Stomach (tissue), 4 donors: ENCODE results near the gene UST.

Experiments used
- EP300 ChIP-seq: sonication (generic); formaldehyde crosslinking; IDR thresholded peaks from one replicate; pipeline ENCODE4 v1.6.1; 2017; ENCODE audit warnings: antibody characterized with exemption
- TF ChIP-seq, protein P1 (sequence below), 7 experiments: fragments of 450-650 bp in 4 of 7; fragments of 200-600 bp in 3 of 7; sonication (generic) in 3 of 7; IDR thresholded peaks; one replicate each; pipeline ENCODE4 v1.5.1; 2016 to 2019; ENCODE audit warnings: antibody characterized with exemption in 7 of 7, control low read depth in 2 of 7, mild to moderate bottlenecking in 1 of 7

DNA sequence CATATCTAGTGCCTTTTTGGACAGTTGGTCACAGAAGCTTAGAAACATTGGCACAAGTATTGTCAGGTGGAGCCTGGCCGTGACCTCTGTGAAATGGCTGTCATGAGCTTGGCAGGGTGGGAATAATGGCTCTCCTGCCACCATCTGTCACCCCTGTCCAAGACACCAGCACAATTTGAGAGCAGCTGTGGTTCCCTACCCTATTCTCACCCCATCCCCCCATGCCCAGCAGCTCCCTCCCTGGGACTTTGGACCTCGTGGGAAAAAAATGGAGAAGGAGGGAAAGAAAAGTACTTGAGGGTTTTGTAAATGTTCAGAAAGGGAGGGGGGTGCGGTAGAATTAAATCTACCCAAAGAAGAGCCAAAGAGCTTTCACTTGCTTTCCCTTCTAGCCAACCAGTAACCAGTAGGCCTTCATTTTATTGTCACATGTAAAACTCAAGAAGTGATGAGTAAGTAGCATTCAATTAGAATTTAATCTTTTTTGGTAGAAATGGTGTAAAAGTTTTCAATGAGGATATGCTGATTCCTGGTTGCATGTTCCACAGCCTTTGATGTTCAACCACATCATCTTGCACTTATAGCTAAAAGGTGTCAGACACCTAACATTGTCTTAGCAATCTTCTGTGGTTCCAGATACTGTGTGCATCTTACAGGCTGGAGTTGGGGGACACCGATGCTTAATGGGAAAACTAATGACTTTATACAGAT, 307.2 kb downstream of the UST start:
- TF ChIP-seq, protein P1, sequence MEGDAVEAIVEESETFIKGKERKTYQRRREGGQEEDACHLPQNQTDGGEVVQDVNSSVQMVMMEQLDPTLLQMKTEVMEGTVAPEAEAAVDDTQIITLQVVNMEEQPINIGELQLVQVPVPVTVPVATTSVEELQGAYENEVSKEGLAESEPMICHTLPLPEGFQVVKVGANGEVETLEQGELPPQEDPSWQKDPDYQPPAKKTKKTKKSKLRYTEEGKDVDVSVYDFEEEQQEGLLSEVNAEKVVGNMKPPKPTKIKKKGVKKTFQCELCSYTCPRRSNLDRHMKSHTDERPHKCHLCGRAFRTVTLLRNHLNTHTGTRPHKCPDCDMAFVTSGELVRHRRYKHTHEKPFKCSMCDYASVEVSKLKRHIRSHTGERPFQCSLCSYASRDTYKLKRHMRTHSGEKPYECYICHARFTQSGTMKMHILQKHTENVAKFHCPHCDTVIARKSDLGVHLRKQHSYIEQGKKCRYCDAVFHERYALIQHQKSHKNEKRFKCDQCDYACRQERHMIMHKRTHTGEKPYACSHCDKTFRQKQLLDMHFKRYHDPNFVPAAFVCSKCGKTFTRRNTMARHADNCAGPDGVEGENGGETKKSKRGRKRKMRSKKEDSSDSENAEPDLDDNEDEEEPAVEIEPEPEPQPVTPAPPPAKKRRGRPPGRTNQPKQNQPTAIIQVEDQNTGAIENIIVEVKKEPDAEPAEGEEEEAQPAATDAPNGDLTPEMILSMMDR (IDR thresholded peaks at IDR 0.05): no peak
- TF ChIP-seq EP300: no peak
